D721Med (cell line): ENCODE data around the gene PPM1H.

ENCODE experiments used
- DNase-seq: peaks from one replicate; pipeline ENCODE4 v3.0.0; 2011; ENCODE audit warnings: low spot score; ENCODE audit not compliant: insufficient read length
- FAIRE-seq: peaks from 2 replicates; lab custom pipeline; 2011; peaks lifted over from hg19 to GRCh38; lab: Jason Lieb, UNC
- TF ChIP-seq, protein P1 (sequence below): IDR thresholded peaks from 2 replicates; pipeline ENCODE4 v1.5.1; 2012; ENCODE audit warnings: mild to moderate bottlenecking, control low read depth; ENCODE audit not compliant: insufficient read depth; ENCODE audit errors: missing control alignments

PPM1H gene

DNA sequence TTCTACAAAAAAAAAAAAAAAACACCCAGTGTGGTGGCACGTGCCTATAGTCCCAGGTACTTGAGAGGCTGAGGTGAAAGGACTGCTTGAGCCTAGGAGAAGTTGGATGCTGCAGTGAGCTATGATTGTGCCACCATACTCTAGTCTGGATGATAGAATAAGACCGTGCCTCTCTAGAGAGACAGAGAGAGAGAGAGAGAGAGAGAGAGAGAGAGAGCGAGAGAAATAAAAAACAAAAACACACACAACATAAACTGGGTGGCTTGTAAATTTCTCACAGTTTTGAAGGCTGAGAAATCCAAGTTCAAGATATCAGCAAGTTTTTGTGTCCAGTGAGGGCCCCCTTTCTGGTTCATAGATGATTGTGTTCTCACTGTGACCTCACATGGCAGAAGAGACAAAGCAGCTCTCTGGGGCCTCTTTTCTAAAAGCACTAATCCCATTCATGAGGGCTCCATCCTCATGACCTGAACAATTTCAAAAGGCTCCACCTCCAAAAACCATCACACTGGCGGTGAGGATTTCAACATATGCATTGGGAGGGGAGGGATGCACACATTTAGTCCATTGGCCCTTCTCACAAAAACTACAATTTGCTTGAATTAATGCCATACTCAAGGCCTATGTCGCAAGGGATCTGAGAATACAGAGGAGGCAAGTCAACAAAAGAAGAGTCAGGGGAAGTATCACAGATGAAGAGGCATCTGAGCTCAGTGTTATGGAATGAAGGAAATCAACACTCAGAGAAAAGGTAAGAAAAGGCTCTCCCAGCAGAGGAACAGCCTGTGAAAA, 94.9 kb downstream of the PPM1H start:
- TF ChIP-seq, protein P1, sequence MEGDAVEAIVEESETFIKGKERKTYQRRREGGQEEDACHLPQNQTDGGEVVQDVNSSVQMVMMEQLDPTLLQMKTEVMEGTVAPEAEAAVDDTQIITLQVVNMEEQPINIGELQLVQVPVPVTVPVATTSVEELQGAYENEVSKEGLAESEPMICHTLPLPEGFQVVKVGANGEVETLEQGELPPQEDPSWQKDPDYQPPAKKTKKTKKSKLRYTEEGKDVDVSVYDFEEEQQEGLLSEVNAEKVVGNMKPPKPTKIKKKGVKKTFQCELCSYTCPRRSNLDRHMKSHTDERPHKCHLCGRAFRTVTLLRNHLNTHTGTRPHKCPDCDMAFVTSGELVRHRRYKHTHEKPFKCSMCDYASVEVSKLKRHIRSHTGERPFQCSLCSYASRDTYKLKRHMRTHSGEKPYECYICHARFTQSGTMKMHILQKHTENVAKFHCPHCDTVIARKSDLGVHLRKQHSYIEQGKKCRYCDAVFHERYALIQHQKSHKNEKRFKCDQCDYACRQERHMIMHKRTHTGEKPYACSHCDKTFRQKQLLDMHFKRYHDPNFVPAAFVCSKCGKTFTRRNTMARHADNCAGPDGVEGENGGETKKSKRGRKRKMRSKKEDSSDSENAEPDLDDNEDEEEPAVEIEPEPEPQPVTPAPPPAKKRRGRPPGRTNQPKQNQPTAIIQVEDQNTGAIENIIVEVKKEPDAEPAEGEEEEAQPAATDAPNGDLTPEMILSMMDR, result no peak
- DNase-seq (no peak), FAIRE-seq (no peak)

DNA sequence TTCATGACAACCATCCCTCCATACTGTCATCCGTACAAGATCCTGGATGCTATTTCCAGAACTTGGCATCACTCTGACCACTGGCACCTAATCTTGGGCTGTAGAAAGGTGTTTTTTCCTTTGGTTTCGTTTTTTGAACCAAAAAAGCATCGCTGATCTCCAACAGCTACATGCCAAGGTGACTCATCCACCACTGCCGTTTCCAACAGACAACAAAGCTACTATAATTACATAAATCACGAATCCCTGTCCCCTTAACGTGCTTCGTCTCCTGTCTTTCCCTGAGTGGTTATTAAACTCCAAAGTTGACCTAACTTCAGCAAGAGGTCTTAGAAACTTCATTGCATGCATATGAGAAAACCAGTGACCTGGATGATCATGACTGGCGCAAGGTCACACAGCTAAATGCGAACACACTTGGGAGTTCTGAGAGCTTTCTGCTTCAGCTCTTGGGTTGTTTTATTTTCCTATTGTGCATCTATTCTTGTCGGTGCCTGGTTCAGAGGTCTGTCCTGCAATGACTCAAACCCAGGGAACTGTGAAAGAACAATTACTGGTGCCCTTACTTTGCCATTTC, 99.9 kb downstream of the PPM1H start:
- DNase-seq (no peak), FAIRE-seq (no peak)

GRCh38 chr12:62834406-62834805, 100.5 kb downstream of the PPM1H start:
- DNase-seq, result no peak
- no peak for FAIRE-seq
- TF ChIP-seq, protein P1, result no peak

More for the DNA sequence above, 99.9 kb downstream of the PPM1H start:
- TF ChIP-seq, protein P1, result no peak

DNA sequence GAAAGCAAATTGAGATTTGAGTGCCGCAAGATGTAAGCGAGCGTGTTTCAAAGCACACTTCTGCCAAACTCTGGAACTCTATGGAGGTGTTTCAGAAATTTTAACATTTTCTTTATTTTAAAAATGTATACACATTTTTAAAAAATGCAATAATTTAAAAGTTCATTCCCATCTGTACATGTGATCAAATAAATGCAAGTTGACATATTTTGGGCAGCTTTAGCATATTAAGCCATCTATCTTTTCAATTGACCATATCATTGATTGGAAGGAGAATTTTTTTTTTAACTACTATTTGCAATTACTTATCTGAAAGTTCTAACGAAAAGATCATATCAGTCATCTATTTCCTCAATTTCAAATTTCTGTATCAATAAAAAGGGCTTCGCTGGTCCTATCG, 101.3 kb downstream of the PPM1H start:
- DNase-seq (no peak), FAIRE-seq (no peak)
- TF ChIP-seq, protein P1, result no peak

GRCh38 chr12:62832558-62832957, 102.4 kb downstream of the PPM1H start:
- TF ChIP-seq, protein P1, result no peak
- FAIRE-seq, result no peak
- no peak for DNase-seq

- no peak for FAIRE-seq
- DNase-seq, result no peak
- TF ChIP-seq, protein P1, result no peak
Measured at GRCh38 chr12:62832027-62832426, 102.9 kb downstream of the PPM1H start.

DNA sequence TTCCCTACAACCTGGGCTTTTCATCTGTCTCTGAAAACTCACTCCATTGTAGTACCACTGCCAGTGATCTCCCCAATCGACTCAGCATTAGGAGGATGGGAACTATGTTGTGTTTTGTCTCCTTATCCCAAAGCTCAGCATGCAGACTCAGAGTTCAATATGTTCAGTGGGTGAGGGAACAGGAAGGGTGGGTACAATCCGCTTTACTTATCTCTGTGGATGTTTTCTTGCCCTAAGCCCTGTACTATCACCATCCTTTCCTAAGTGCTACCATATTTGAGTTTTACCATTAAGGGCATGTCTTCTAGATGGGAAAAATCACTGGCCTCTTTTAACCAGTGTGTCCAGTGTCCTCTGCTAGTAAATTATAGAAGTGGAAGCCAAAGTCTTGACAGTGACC, 107.1 kb downstream of the PPM1H start:
- FAIRE-seq (no peak), DNase-seq (no peak)
- TF ChIP-seq, protein P1, result no peak
